Measurements from ENCODE around the gene ZNF609. TPM values are rescaled to one million over a fixed set of nuclear protein-coding genes. Genes with fewer than 3 reads are reported as not detected.

Gene ZNF609
- total RNA-seq, 1 experiment from 2014 or later = 31.0 TPM

DNA sequence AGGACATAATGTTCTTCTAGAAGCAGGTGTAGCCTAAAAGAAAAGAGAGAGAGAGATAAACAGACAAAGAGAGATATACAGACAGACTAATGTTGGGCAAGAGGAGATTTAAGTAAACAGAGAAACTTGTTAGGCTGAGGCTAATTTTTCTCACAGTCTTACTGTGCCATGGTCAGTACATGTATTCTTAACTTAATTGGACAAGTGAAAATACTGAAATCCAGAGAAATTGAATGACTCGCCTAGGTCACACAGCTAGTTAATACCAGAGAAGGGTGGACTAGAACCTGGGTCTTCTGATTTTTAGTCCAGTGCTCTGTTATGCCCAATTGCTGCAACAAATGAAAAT, 6.7 kb upstream of the ZNF609 start:
- ChIA-PET RAD21 (ENCODE audit: low non-redundant PET in 1 of 2, low total read pairs in 2 of 2, uncharacterized antibody in 2 of 2, unreplicated experiment in 2 of 2) (no interaction called here), CTCF (interaction anchor here (0.7 kb wide), 1 partner anchor 199 kb away, joined by 4 read pairs; no protein-coding TSS in a partner anchor), POLR2A (no interaction called here)
- H3K27me3 ChIP-seq (ENCODE audit: insufficient read depth, low read length) = no peaks in the 10 kb centered on the region
- intact Hi-C loops (cut with micrococcal nuclease) = no loop called here
- no peaks in the 10 kb centered on the region for H3K79me2 ChIP-seq (ENCODE audit: insufficient read depth, low read length)
- H3K4me3 ChIP-seq (replicated peaks in 1 of 2; ENCODE audit: low read depth in 1 of 2, low read length in 2 of 2) = no peak overlapping the region
- no peak overlapping the region for H3K9ac ChIP-seq (ENCODE audit: low read length)
- no peak overlapping the region for H3K27ac ChIP-seq (ENCODE audit: low read depth, low read length)
- H3K9me3 ChIP-seq (ENCODE audit: control insufficient read depth in 1 of 2, insufficient read depth in 1 of 2, low read depth in 1 of 2, low read length in 2 of 2) = no peaks in the 10 kb centered on the region
- DNase-seq (ENCODE audit: low read depth, low spot score) (no peak), ATAC-seq (no peak)
- BruUV-seq (replicated peaks) = no TSS peak
- no peak overlapping the region for H3K4me2 ChIP-seq (ENCODE audit: low read length)
- H3K36me3 ChIP-seq (ENCODE audit: control insufficient read depth in 1 of 2, insufficient read depth in 2 of 2, low read length in 2 of 2) = peaks cover 0 to 5% of the 10 kb centered on the region in 2 experiments; a peak in 1 of 4 replicates
- no peak for TF ChIP-seq ZNF274 (IDR thresholded peaks at IDR 0.05; ENCODE audit: low read depth, low read length)
- no peak for TF ChIP-seq SIN3A (IDR thresholded peaks at IDR 0.05; ENCODE audit: low read depth)
- no peak for TF ChIP-seq EZH2 (IDR thresholded peaks at IDR 0.05)
- TF ChIP-seq MAX (IDR thresholded peaks at IDR 0.05) = no peak
- no peak for TF ChIP-seq POLR2AphosphoS5 (IDR thresholded peaks at IDR 0.05; ENCODE audit: low read depth, low read length)
- TF ChIP-seq JUND (IDR thresholded peaks at IDR 0.05) = no peak
- TF ChIP-seq TCF7L2 (IDR thresholded peaks at IDR 0.05; ENCODE audit: borderline replicate concordance, extremely low read depth, insufficient read depth, insufficient read length) = no peak
- no peak for TF ChIP-seq EGR1 (IDR thresholded peaks at IDR 0.05; ENCODE audit: low read depth)
- TF ChIP-seq REST (IDR thresholded peaks at IDR 0.05; ENCODE audit: low read depth) = no peak
- no peak for TF ChIP-seq ZBTB33 (IDR thresholded peaks at IDR 0.05; ENCODE audit: extremely low read depth, insufficient replicate concordance, low read length)
- no peaks in the 10 kb centered on the region for H3K4me1 ChIP-seq (ENCODE audit: control insufficient read depth in 1 of 2, insufficient read depth in 2 of 2, low read length in 2 of 2)
- no peaks in the 10 kb centered on the region for H4K20me1 ChIP-seq (ENCODE audit: insufficient read depth)
- H2AFZ ChIP-seq (ENCODE audit: low read depth, low read length, poor library complexity, severe bottlenecking) = no peak overlapping the region
- no peaks in the 10 kb centered on the region for H3K9me2 ChIP-seq (ENCODE audit: insufficient read depth)
